GM18498 (cell line): ENCODE results near the gene STAMBP.
"Not testable (repeated sequence)": the region's sequence is repeated elsewhere in the genome, so short reads cannot be mapped to it uniquely, and the experiment has no call there.

Experiments used
- ATAC-seq: cut with Tn5 transposase; IDR thresholded peaks from one replicate; pipeline ENCODE4 v1.9.1; 2021; ENCODE audit warnings: mild to moderate bottlenecking, moderate library complexity; ENCODE audit not compliant: unreplicated experiment

STAMBP gene

DNA sequence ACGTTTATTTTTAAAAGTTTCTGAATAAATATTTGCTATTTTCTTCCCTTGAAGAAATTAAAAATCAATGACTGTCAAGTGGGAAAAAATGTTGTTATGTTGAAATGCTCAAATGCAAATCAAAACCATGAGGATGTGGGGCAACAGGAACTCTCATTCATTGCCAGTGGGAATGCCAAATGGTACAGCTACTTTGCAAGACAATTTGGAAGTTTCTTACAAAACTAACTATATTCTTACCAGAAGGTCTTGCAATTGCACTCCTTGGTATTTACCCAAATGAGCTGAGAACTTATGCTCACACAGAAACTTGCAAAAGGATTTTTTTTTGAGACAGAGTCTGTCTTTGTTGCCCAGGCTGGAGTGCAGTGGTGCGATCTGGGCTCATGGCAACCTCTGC is 56.6 kb downstream of the STAMBP start:
- ATAC-seq, result no peak

DNA sequence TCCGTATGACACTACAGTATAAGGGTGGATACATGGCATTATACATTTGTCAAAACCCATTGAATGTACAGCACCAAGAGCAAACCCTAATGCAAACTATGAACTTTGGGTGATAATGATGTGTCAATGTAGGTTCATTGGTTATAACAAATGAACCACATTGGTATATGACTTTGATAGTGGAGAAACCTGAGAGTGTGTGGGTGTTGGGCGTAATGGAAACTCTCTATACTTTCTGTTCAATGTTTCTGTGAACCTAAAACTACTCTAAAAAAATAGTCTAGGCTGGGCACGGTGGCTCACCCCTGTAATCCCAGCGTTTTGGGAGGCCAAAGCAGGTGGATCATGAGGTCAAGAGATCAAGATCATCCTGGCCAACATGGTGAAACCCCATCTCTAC is 57.6 kb downstream of the STAMBP start:
- no peak for ATAC-seq

DNA sequence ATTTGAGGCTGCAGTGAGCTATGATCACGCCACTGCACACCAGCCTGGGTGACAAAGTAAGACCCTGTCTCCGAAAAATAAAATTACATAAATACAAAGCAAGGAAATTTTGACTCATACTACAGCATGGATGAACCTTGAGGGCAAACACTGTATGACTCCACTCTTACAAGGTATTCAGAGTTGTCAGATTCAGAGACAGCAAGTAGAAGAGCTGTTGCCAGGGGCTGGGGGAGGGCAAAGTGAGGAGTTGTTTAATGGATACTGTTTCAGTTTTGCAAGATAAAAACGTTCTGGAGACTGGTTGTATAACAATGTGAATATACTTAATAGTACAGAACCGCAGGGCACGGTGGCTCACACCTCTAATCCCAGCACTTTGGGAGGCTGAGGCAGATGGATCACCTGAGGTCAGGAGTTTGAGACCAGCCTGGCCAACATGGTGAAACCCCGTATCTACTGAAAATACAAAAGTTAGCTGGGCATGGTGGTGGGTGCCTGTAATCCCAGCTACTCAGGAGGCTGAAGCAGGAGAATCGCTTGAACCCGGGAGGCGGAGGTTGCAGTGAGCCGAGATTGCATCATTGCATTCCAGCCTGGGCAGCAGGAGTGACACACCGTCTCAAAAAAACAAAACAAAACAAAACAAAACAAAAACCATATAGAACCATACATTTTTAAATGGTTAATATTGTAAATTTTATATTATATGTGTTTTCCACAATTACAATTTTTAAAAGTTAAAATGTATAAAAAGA is 59.0 kb downstream of the STAMBP start:
- not testable (repeated sequence) for ATAC-seq

DNA sequence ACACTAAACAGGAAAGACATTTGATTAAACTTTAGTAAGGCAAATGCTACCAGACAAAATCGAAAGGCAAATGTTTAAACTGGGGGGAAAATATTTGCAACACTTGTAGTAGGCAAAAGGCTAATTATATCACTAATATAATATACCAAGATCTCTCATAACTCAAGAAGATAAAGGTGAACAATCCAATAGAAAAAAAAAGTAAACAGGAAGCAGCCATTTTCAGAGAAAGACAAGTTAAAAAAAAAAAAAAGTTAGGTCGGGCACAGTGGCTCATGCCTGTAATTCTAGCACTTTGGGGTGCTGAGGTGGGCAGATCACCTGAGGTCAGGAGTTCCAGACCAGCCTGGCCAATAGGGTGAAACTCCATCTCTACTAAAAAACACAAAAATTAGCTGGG is 59.6 kb downstream of the STAMBP start:
- no peak for ATAC-seq

DNA sequence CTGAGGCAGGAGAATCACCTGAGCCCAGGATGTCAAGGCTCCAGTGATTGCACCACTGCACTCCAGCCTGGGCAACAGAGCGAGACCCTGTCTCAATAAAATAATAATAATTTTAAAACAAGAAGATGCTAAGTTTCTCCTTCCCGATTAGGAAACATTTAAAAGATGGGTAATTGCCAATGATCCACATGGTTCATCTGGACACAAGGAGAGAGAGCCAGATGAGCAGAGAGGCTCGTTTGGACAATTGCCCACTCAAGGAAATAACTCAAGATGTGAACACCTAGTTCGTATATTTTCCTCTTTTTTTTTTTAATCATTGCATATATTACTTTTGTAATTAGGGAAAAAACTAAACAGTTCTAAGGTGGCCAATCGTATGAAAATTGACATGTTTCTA is 60.4 kb downstream of the STAMBP start:
- ATAC-seq, result no peak

DNA sequence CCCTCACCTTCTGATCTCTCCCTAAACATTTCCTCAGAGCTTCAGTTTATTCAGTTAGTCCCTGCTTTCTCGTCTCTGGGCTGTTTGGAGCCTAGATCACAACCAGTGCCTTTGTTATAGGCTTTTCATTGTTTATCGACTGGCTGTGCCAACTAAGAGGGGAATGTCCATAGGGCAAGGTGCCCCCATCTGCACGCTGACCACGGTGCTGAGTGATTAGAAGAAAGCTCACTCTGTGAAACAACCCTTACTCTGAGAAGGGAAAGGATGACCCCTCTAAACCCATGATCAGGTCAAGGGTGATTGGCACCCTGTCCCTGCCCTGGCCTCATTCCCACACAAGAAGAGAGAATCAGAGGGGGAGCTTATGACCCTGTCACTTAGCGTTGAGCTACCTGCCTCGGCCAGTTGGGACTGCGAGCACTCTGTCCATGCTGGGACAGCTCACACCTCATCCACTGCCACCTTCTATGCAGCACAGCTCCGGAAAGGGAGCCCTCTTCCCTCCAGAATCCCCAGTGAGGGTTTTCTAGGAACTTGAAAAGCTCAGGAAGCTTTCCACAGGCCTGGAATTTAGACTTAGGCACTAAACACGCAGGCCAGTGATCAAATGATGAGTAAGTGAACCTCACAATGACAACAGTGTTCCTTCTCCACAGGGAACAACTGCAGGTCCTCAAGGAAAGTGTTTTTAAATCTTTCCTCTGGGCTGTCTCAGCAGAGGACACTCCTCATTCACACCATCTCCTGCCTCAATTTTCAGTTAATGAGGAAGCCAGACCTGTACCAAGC is 61.7 kb downstream of the STAMBP start:
- no peak for ATAC-seq

DNA sequence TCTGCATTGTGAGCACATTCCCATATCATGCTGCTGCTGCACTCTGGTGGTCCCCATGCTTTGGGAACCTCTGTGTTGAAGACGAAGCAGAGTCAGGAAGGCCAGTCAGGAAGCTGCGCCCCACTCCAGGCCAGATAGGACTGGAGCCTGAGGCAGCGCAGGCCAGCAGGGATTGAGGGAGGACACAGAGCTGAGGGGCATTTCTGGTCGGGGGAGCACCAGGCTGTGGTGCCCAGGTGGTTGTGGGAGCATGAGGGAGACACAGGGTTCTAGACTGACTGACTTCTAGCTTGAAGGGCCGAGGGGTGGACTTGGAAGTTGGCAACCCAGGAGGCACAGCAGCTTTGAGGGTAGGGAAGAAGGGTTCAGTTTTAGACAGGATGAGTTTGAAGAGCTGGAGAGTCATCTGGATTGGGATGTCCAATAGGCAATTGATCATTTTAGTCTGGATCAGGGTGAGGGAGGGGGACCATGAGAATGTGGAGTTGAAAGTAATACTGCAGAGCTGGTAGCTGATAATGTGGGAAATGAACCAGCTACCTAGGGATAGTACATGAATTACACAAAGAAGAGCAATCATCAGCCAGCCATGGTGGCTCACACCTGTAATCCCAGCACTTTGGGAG is 62.6 kb downstream of the STAMBP start:
- ATAC-seq, result no peak

DNA sequence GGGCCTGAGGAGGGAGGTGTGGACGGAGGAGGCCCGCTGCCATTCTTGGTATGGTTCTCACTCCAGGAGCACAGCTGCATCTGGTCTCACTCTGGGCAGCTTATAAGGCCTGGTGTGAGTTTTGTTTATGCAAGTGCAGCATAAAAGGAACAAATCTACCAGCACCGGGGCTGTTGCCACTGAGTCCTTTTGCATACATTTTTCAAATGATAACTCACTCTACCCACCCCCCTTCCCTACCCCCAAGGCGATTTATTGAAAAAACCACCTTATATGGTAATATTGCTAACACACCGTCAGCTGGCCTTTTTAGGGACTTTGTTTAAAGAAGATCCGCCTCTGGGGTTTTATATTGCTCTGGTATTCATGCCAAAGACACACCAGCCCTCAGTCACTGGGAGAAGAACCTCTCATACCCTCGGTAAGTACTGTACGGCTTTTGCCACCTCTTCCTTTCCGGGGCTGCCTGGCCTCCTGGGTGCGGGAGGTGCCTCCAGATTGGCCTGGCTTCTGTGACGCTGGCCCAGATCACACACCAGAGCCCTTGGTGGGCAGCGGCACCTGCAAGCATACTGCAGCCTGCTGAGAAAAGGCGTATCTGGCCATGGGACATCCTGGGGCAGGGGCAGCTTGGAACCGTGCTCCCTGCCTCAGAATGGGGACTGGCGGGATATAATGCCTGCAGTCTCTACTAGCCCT is 64.0 kb downstream of the STAMBP start, which contains the start of gene ACTG2:
TSS of gene ACTG2 (plus strand) at position 378 of the 699 bp plus-strand sequence. CDS start 8,304 bp downstream, outside the sequence.
- no peak for ATAC-seq

DNA sequence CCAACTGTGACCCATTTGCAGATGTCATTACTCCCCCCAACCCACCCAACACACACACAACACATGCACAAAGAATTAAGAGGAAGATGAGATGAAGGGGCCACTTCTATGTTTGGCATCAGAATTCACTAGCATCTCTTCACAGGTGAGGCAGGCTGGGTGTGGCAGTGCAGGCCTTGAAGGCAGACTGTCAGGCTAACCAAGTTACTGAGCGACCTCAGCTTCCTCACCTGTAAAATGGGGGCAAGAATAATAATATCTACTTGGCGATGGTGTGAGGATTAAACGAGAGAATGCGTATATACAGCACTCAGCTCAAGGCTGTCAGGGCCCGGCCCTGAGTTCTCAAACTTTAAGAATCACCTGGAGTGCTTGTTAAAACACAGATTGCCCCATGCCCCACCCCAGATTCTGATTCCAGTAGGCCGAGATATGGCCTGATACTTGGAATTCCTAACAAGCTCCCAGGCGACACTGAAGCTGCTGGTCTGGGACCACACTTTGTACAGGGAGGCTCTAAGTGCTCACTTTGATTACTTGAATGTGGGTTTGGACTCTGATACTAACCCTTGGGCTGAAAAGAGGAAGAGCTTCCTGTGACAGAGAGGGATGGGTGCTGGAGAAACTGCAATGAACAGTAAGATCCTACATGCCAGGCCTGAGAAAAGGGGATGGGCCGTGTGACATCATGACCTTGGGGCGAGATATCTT is 65.2 kb downstream of the STAMBP start:
- ATAC-seq, result no peak

DNA sequence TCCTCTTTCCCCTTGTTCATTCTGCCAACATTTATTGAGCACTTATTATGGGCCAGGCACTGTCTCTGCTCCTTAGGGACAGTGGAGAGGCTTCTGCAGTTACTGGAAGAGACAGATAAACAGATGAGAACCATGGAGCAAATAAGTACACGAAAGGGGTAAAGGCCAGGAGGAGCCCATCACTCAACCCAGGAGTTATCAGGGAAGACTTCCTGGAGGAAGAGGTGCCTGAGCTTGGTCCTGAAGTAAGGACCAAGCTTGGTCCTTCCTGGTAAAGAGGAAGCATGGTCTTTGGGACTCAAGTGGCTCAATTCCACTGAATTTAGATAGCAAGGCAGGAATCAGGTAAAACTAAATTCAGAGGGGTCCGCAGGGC is 65.7 kb downstream of the STAMBP start:
- ATAC-seq, result no peak

DNA sequence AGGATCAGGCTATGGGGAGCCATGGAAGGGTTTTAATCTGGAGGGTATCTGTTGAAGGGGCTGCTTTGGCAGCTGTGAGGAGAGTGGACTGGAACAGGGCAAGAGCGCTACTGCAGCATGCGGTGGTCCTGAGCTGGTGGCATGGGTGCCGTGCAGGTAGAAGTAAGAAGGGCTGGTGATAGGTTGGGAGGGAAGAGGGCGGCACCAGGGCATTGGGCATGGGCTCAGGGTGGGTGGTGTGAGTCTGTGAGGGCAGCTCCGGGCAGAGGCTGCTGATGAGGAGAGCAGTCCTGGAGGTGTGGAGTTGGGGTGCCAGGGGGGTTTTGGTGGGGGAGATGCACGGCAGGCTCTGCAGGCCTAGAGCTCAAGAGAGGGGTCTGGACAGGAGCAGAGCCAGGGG is 66.1 kb downstream of the STAMBP start:
- no peak for ATAC-seq

DNA sequence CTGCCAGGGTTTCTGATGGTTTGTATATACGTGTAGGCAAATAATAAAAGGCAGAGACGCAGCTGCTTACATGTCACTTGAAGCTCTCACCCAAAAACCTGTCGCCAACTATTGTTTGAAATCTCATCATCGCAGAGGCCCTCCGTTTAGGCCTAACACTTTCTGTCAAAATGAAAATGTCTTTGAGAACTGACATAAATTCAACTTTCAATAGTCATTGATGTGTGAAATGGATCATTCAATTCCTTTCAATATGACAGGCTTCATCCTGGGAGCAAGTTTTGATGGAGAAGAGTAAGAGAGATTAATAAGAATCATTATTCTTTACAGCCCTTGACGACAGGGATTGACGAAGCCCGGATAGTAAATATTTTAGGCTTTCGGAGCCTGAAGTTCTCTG is 66.7 kb downstream of the STAMBP start:
- ATAC-seq, result no peak

DNA sequence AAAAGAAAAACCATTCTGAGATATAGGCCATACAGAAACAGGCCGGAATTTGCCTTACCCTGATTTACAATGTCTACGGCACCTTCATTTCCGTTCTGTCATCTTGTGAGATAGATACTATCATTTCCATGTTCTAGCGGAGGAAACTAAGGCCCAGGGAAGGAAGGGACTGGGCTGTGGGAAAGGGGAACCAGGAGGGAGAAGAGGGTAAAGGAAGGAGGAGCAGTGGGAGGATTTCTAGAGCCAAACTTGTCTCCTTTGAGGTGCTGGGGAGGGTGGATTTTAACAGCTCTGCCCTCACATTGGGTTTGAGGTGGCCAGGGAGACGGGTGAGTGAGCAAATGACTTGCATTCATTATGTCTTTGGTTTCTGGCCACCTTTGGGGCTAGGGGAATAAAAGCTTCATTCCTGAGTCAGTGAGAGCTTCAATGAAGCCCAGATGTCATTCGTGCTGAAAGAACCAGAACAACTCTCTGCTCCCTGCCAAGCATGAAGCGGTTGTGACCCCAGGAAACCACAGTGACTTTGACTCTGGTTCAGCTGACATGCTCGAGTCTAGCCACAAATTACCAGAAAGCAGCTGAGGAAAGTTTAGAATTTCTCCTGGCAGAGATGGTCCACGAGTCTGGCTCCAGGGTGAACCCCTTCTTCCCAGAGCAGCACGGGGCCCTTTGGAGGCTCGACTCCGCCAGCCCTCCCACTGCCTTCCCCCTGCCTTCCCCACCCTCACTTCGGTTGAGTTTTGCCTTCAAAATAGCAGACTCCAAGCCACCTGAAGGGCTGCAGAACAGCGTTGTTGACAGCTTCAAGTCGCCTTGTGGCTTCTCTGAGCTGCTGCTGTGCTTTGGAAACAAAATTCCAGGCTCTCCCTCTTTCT is 67.8 kb downstream of the STAMBP start:
- ATAC-seq, result peak; percentile 69

DNA sequence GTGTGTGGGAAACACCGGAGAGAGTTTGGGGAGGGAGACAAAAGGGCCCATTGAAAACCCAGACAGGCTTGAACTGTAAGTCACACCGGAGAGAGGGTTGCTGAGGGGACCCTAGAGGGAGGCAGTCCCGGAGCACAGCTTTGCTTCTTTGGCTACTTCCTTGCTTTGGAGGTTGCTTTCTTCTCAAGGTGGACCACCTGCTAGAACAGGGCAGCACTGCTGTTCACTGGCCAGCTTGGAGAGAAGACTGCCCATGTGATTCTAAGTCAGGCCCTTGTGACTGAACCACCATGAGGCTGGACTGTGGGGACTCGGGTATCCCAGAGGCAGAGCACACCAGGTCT is 68.5 kb downstream of the STAMBP start:
- no peak for ATAC-seq

DNA sequence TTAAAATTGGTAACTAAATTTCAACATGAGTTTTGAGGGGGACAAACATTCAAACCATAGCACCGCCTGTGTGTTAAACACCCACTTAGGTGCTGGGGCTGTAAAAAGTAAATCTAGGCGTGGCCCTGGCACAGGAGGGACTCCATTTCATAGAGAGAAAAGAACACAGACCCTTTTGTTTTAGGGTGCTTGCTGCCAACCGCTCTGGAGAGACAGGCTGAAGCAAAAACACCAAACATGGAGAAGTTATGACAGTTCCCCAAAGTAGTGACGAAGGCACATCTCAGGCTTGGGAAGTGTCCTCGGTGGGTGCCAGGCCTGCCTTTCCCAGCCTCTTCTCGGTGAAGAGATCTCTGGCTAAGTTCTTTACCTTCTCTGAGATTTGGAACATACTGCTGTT is 69.2 kb downstream of the STAMBP start:
- ATAC-seq, result no peak

DNA sequence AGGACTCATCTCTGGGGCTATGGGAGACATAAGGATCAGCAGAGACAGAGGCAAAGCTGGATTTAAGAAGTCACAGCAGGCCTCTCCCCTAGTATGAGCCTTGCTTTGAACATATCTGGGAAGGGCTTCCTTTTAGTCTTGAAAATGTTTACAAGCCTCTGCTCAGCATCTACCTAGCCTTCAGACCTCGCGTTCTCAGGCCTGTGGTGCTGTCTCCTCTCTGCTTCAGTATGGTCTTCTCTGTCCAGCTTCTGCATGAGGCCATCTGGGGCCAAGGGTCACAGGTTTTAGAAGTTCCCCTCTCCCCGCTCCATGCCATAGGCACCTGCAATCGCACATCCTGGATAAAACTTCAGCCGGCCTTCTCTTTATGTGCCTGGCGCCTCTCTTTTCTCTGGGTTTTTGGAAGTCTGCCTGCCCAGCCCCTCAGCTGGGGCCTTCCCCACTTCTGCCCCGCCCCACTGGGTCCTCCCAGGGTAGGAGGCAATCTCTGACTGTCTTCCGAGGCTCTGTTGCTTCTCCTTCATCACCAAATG is 71.1 kb downstream of the STAMBP start:
- ATAC-seq, result no peak

DNA sequence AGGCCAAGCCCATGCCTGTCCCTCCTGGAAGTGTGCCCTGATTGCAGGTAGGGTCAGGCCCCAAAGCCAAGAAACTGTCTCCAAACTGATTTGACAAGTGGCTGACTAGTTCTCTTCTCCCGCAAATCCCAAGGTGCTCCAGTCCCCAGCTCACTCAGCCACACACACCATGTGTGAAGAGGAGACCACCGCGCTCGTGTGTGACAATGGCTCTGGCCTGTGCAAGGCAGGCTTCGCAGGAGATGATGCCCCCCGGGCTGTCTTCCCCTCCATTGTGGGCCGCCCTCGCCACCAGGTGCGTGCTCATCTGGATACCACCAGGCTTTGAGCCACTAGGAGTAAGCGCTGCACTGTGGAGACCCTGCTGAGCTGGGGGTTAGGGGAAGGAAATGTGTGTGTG is 72.4 kb downstream of the STAMBP start:
- ATAC-seq, result no peak

DNA sequence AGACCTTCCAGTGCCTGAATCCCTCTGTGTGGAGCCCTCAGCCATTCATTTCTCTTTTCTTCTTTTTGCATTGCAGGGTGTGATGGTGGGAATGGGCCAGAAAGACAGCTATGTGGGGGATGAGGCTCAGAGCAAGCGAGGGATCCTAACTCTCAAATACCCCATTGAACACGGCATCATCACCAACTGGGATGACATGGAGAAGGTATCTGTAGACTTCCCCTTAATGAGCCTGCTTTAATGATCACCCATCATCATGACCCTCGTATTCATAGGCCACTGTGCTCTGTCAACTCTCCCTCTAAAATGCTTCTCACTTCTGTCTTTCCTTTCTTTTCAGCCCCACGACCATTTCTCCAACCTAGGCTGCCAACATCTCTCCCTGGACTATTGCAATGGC is 73.5 kb downstream of the STAMBP start:
- no peak for ATAC-seq

DNA sequence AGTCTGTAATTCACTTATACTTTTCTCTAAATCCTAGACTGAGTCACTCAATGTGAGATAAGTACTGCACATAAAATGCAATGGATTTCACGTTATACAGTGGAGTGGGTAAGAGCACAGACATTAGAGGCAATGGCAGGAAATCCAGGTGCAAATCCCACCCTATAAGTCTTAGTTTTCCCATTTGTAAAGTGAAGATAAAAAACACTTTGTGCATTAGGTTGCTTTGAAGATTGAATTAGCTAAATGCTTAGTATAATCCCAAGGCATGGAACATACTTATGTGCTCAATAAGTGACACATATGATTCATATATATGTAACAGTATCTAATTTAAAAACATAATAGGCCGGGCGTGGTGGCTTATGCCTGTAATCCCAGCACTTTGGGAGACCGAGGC is 74.6 kb downstream of the STAMBP start:
- no peak for ATAC-seq
